ENCODE results near the gene AHNAK2. TPM values are rescaled to one million over a fixed set of nuclear protein-coding genes. Genes with fewer than 3 reads are reported as not detected.

AHNAK2 gene
- total RNA-seq, 4 donors from 2014 or later, result 3.2 to 19.0 (median 10.7) TPM

DNA sequence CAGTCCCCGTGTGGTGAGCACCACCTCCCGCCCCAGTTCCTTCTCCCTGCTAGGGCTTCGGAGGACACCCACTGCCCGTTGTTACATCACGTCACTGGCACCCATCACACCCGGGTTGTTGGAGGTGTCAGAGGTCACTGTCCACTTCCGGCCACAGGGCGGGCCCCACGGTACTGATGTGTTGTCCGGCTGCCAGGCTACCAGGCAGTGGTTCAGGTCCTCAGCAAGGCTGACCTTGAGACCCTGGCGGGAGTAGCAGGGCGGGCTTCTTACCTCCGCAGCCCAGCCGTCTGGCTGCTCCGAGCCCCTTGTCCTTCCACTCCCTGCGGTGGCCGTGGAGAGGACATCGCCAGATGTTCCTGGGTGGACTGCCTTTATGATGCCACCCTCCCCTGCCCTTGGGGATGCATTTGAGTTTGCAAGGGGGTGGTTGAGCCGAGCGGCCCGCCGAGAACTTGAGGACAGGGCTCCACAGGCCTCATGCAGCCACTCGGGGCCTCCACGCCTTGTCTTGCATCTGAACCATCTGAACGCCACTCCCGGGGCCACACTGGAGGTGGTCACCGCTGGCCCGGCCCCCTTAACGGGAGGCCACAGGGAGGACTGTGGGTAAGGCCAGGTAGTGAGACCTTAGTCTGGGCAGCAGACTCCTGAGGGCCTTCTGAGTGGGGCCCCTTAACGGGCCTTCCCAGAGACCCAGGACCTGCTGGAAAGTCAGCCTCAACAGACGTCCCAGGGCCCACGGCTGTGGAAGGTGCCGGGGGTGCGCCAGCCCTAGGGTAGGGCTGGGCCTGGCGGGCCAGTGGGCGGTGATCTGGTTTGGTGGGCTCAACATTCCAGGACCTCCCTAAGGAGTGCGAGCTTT lies 80.6 kb downstream of the AHNAK2 start:
- TF ChIP-seq, protein P1, sequence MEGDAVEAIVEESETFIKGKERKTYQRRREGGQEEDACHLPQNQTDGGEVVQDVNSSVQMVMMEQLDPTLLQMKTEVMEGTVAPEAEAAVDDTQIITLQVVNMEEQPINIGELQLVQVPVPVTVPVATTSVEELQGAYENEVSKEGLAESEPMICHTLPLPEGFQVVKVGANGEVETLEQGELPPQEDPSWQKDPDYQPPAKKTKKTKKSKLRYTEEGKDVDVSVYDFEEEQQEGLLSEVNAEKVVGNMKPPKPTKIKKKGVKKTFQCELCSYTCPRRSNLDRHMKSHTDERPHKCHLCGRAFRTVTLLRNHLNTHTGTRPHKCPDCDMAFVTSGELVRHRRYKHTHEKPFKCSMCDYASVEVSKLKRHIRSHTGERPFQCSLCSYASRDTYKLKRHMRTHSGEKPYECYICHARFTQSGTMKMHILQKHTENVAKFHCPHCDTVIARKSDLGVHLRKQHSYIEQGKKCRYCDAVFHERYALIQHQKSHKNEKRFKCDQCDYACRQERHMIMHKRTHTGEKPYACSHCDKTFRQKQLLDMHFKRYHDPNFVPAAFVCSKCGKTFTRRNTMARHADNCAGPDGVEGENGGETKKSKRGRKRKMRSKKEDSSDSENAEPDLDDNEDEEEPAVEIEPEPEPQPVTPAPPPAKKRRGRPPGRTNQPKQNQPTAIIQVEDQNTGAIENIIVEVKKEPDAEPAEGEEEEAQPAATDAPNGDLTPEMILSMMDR (IDR thresholded peaks at IDR 0.05), result no peak
- no peak for TF ChIP-seq POLR2A (IDR thresholded peaks at IDR 0.05)
- Histone ChIP-seq H3K4me1 (peaks cover 0 to 10% (median 0%) of the 10 kb centered on the region in 4 donors), H3K27me3 (no peaks in the 10 kb centered on the region), H3K27ac (no peak overlapping the region), H3K4me3 (no peak overlapping the region), H3K9me3 (no peaks in the 10 kb centered on the region), H3K36me3 (peaks cover 0 to 16% (median 0%) of the 10 kb centered on the region in 3 donors)
- peak in 2 of 3 donors; percentile 41 to 46 for DNase-seq

DNA sequence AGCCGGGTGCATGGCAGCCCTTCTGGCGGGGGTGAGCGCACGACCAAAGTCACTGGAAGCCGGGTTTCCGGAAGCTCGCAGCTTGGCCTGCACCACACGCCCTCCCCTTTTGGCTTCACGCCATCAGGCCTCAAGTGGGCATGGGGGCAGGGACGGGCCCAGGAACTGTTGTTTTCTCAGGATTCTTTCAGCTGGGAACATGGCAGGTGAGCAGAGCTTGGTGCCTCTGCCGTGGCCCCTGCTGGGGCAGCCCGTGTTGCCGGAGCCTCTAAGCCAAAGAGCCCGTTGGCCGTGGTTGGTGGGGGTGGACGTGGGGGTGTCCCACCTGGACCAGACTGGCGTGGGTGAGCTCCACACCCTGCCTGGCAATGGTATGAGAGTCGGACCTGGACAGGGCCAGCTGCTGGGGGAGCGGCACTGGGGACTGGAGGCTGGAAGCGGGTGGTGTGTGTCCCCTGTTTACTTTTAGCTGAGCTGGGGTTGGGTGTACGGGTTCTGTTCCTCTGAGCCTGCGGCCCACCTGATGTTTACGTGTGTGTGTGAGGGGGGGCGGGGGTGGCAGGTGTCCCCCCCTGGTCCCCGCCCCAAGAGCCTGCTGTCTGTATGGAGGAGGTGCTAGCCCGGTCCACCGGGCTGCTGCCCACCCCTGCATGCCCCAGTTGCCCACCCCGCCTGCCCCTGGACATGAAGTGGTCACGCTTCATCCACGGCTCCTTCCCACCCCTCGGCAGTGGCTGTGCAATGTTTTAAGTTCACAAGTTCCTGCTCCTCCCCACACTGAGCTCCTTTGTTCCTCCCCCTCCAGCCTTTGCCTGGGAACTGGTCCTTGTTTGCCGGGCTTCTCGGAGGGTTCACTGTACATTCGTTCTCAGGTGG lies 82.2 kb downstream of the AHNAK2 start:
- Histone ChIP-seq H3K4me3 (no peak overlapping the region), H3K9me3 (no peaks in the 10 kb centered on the region), H3K36me3 (peaks cover 0 to 16% (median 0%) of the 10 kb centered on the region in 3 donors), H3K27me3 (no peaks in the 10 kb centered on the region), H3K4me1 (peaks cover 0 to 10% (median 0%) of the 10 kb centered on the region in 4 donors), H3K27ac (no peak overlapping the region)
- TF ChIP-seq, protein P1 (IDR thresholded peaks at IDR 0.05), result no peak
- TF ChIP-seq POLR2A (IDR thresholded peaks at IDR 0.05), result no peak
- DNase-seq, result peak in 2 of 3 donors; percentile 43 to 47

DNA sequence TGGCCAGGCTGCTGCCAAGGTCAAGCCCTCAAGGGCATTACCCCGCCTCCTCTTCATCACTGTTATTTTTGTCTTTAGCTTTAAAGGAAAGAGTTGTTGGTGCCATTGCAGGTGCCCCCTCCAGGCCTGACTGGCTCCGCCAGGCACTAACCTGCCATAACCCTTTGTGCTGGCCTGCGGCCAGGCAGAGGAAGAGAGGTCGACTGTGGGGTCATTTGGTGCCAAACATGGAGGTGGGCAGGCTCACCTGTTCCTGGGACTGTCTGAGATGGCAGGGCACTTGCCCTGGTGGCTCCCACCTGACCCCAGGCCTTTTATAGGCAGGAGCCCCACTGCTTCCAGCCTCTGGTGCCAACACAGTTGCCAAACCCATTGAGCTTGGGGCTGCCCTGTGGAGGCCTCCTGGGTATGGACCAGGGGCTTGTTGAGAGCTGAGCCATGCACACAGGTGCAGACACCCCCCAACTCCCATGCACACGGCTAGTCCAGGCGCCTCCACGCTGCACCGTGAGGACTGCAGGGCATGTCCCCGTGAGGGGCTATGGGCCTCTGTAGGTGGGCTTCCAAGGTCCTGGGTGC lies 82.9 kb downstream of the AHNAK2 start:
- Histone ChIP-seq H3K27ac (no peak overlapping the region), H3K36me3 (peaks cover 0 to 16% (median 0%) of the 10 kb centered on the region in 3 donors), H3K27me3 (no peaks in the 10 kb centered on the region), H3K9me3 (no peaks in the 10 kb centered on the region), H3K4me1 (peaks cover 0 to 10% (median 0%) of the 10 kb centered on the region in 4 donors), H3K4me3 (no peak overlapping the region)
- DNase-seq, result peak in 1 of 3 donors; percentile 40
- TF ChIP-seq POLR2A (IDR thresholded peaks at IDR 0.05), result no peak
- TF ChIP-seq, protein P1 (IDR thresholded peaks at IDR 0.05), result no peak

DNA sequence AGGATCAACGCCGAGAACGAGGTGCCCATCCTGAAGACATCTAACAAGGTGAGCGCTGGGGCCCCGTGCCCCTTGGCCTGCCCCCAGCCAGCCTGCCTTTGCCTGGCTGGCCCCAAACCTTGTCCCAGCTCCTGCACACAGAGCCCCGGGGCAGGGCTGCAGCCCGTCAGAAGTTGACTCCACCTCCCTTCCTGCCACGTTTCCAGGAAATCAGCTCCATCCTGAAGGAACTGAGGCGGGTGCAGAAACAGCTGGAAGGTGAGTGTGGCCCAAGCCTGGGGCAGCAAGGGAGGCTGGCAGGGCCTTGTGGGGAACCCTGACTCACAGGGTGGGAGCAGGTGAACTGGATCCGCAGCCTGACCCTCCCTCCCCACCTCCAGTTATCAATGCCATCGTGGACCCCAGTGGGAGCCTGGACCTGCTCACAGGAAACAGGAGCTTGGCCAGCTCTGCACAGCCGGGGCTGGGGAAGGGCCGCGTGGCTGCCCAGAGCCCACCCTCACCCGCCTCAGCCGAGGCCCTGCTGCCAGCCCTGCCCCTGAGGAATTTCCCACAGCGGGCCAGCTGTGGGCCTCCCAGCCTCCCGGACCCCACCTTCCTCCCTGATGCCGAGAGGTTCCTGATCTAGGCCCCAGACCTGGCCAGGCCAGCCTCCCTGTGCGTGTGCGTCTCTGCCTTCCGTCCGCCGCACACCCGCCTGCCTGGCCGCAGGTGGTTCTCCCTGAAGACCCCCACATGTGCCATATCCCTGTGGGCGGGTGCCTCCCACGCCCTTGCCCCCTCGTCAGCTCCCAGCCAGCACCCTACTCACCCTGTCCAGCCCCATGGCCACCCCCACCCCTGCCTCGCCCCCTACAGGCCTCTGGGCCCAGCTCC lies 83.6 kb downstream of the AHNAK2 start:
- DNase-seq, result peak in 1 of 3 donors; percentile 48
- TF ChIP-seq, protein P1 (IDR thresholded peaks at IDR 0.05), result no peak
- no peak for TF ChIP-seq POLR2A (IDR thresholded peaks at IDR 0.05)
- Histone ChIP-seq H3K36me3 (peaks cover 0 to 17% (median 0%) of the 10 kb centered on the region in 3 donors), H3K27me3 (no peaks in the 10 kb centered on the region), H3K9me3 (no peaks in the 10 kb centered on the region), H3K4me3 (no peak overlapping the region), H3K4me1 (peaks cover 0 to 10% (median 0%) of the 10 kb centered on the region in 4 donors), H3K27ac (no peak overlapping the region)

Measured in Peyer's patch (tissue), 4 donors.